K562 treated with DMSO at 1 percent for 12 hours (cell line): Measurements from ENCODE around the gene TBC1D7. TPM values are rescaled to one million over a fixed set of nuclear protein-coding genes. Genes with fewer than 3 reads are reported as not detected.

Experiments
- total RNA-seq: library from RNA; unstranded; fragments of 300-600 nt; gene quantifications from 2 replicates; pipeline ENCODE4 v1.2.3, GENCODE V29; 2022; ENCODE audit not compliant: insufficient read depth

TBC1D7 gene
- 101 and 102 TPM in 2 replicates for total RNA-seq

GRCh38 chr6:13328076-13328874 is at the start of gene TBC1D7:
Gene TBC1D7 (minus strand): TSS chr6:13328537. CDS start chr6:13326898, 1,639 bp downstream.

Other genes with a start within 250 kb of the TBC1D7 start
- gene GFOD1, start 159.1 kb upstream of the TBC1D7 start, total RNA-seq = 1.3 and 4.8 TPM in 2 replicates
- 3.3 and 6.8 TPM in 2 replicates for gene SIRT5, start 246.1 kb upstream of the TBC1D7 start, total RNA-seq